ENCODE results near the gene KRTAP9-7.

KRTAP9-7 gene

GRCh38 chr17:41284043-41284442 is 8.5 kb downstream of the KRTAP9-7 start:
- Histone ChIP-seq H3K9ac (ENCODE audit: low read length) (no peak overlapping the region), H3K9me3 (ENCODE audit: low read length) (no peaks in the 10 kb centered on the region), H3K27ac (ENCODE audit: low read depth, low read length) (no peak overlapping the region), H3K4me3 (ENCODE audit: low read depth in 1 of 2, low read length in 2 of 2) (no peak overlapping the region), H3K4me1 (ENCODE audit: insufficient read depth, low read length) (no peaks in the 10 kb centered on the region), H3K27me3 (ENCODE audit: control insufficient read depth in 1 of 2, insufficient read depth in 2 of 2, low read length in 2 of 2) (no peaks in the 10 kb centered on the region), H3K36me3 (ENCODE audit: insufficient read depth, low read length) (no peaks in the 10 kb centered on the region)

GRCh38 chr17:41284546-41284945 is 9.0 kb downstream of the KRTAP9-7 start:
- Histone ChIP-seq H3K9ac (ENCODE audit: low read length) (no peak overlapping the region), H3K4me3 (ENCODE audit: low read depth in 1 of 2, low read length in 2 of 2) (no peak overlapping the region), H3K27me3 (ENCODE audit: control insufficient read depth in 1 of 2, insufficient read depth in 2 of 2, low read length in 2 of 2) (no peaks in the 10 kb centered on the region), H3K9me3 (ENCODE audit: low read length) (no peaks in the 10 kb centered on the region), H3K36me3 (ENCODE audit: insufficient read depth, low read length) (no peaks in the 10 kb centered on the region), H3K27ac (ENCODE audit: low read depth, low read length) (no peak overlapping the region), H3K4me1 (ENCODE audit: insufficient read depth, low read length) (no peaks in the 10 kb centered on the region)

GRCh38 chr17:41287050-41287449 is 11.6 kb downstream of the KRTAP9-7 start:
- H3K9ac ChIP-seq (ENCODE audit: low read length), result no peak overlapping the region
- no peaks in the 10 kb centered on the region for H3K27me3 ChIP-seq (ENCODE audit: control insufficient read depth in 1 of 2, insufficient read depth in 2 of 2, low read length in 2 of 2)
- no peak overlapping the region for H3K4me3 ChIP-seq (ENCODE audit: low read depth in 1 of 2, low read length in 2 of 2)
- H3K36me3 ChIP-seq (ENCODE audit: insufficient read depth, low read length), result no peaks in the 10 kb centered on the region
- H3K27ac ChIP-seq (ENCODE audit: low read depth, low read length), result no peak overlapping the region
- no peaks in the 10 kb centered on the region for H3K9me3 ChIP-seq (ENCODE audit: low read length)
- no peaks in the 10 kb centered on the region for H3K4me1 ChIP-seq (ENCODE audit: insufficient read depth, low read length)

GRCh38 chr17:41294016-41294415 is 18.5 kb downstream of the KRTAP9-7 start:
- Histone ChIP-seq H3K4me3 (ENCODE audit: low read depth in 1 of 2, low read length in 2 of 2) (no peak overlapping the region), H3K9me3 (ENCODE audit: low read length) (no peaks in the 10 kb centered on the region), H3K4me1 (ENCODE audit: insufficient read depth, low read length) (no peaks in the 10 kb centered on the region), H3K36me3 (ENCODE audit: insufficient read depth, low read length) (no peaks in the 10 kb centered on the region), H3K27me3 (ENCODE audit: control insufficient read depth in 1 of 2, insufficient read depth in 2 of 2, low read length in 2 of 2) (no peaks in the 10 kb centered on the region), H3K27ac (ENCODE audit: low read depth, low read length) (no peak overlapping the region), H3K9ac (ENCODE audit: low read length) (no peak overlapping the region)

GRCh38 chr17:41296846-41297245 is 21.3 kb downstream of the KRTAP9-7 start:
- no peak overlapping the region for H3K4me3 ChIP-seq (ENCODE audit: low read depth in 1 of 2, low read length in 2 of 2)
- H3K4me1 ChIP-seq (ENCODE audit: insufficient read depth, low read length), result no peaks in the 10 kb centered on the region

GRCh38 chr17:41298458-41299135 is 23.1 kb downstream of the KRTAP9-7 start:
- Histone ChIP-seq H3K36me3 (ENCODE audit: insufficient read depth, low read length) (no peaks in the 10 kb centered on the region), H3K27me3 (ENCODE audit: control insufficient read depth in 1 of 2, insufficient read depth in 2 of 2, low read length in 2 of 2) (no peaks in the 10 kb centered on the region), H3K4me1 (ENCODE audit: insufficient read depth, low read length) (no peaks in the 10 kb centered on the region), H3K9me3 (ENCODE audit: low read length) (no peaks in the 10 kb centered on the region), H3K4me3 (ENCODE audit: low read depth in 1 of 2, low read length in 2 of 2) (no peak overlapping the region), H3K9ac (ENCODE audit: low read length) (no peak overlapping the region), H3K27ac (ENCODE audit: low read depth, low read length) (no peak overlapping the region)

More at GRCh38 chr17:41296846-41297245, 21.3 kb downstream of the KRTAP9-7 start:
- Histone ChIP-seq H3K27ac (ENCODE audit: low read depth, low read length) (no peak overlapping the region), H3K36me3 (ENCODE audit: insufficient read depth, low read length) (no peaks in the 10 kb centered on the region), H3K9ac (ENCODE audit: low read length) (no peak overlapping the region), H3K9me3 (ENCODE audit: low read length) (no peaks in the 10 kb centered on the region), H3K27me3 (ENCODE audit: control insufficient read depth in 1 of 2, insufficient read depth in 2 of 2, low read length in 2 of 2) (no peaks in the 10 kb centered on the region)

GRCh38 chr17:41301204-41301790 is 25.8 kb downstream of the KRTAP9-7 start:
- H3K27ac ChIP-seq (ENCODE audit: low read depth, low read length), result no peak overlapping the region
- H3K4me1 ChIP-seq (ENCODE audit: insufficient read depth, low read length), result no peaks in the 10 kb centered on the region
- no peak overlapping the region for H3K9ac ChIP-seq (ENCODE audit: low read length)
- H3K27me3 ChIP-seq (ENCODE audit: control insufficient read depth in 1 of 2, insufficient read depth in 2 of 2, low read length in 2 of 2), result no peaks in the 10 kb centered on the region
- H3K9me3 ChIP-seq (ENCODE audit: low read length), result no peaks in the 10 kb centered on the region
- H3K36me3 ChIP-seq (ENCODE audit: insufficient read depth, low read length), result no peaks in the 10 kb centered on the region
- H3K4me3 ChIP-seq (ENCODE audit: low read depth in 1 of 2, low read length in 2 of 2), result no peak overlapping the region

GRCh38 chr17:41301916-41302901 is 26.7 kb downstream of the KRTAP9-7 start, which contains the start of gene KRTAP29-1:
KRTAP29-1 (minus strand) TSS chr17:41302851; CDS start chr17:41302851, 0 bp downstream.
- Histone ChIP-seq H3K27me3 (ENCODE audit: control insufficient read depth in 1 of 2, insufficient read depth in 2 of 2, low read length in 2 of 2) (no peaks in the 10 kb centered on the region), H3K4me1 (ENCODE audit: insufficient read depth, low read length) (no peaks in the 10 kb centered on the region), H3K9ac (ENCODE audit: low read length) (no peak within 1 kb of the TSS), H3K27ac (ENCODE audit: low read depth, low read length) (no peak within 1 kb of the TSS), H3K36me3 (ENCODE audit: insufficient read depth, low read length) (no peaks in the 10 kb centered on the region), H3K9me3 (ENCODE audit: low read length) (no peaks in the 10 kb centered on the region), H3K4me3 (ENCODE audit: low read depth in 1 of 2, low read length in 2 of 2) (no peak within 1 kb of the TSS)

- H3K27me3 ChIP-seq (ENCODE audit: control insufficient read depth in 1 of 2, insufficient read depth in 2 of 2, low read length in 2 of 2), result no peaks in the 10 kb centered on the region
- H3K27ac ChIP-seq (ENCODE audit: low read depth, low read length), result no peak overlapping the region
- no peaks in the 10 kb centered on the region for H3K36me3 ChIP-seq (ENCODE audit: insufficient read depth, low read length)
Measured at GRCh38 chr17:41302981-41303380, 27.5 kb downstream of the KRTAP9-7 start.

GRCh38 chr17:41304091-41304490 is 28.6 kb downstream of the KRTAP9-7 start:
- Histone ChIP-seq H3K9me3 (ENCODE audit: low read length) (no peaks in the 10 kb centered on the region), H3K4me1 (ENCODE audit: insufficient read depth, low read length) (no peaks in the 10 kb centered on the region), H3K27ac (ENCODE audit: low read depth, low read length) (no peak overlapping the region), H3K27me3 (ENCODE audit: control insufficient read depth in 1 of 2, insufficient read depth in 2 of 2, low read length in 2 of 2) (no peaks in the 10 kb centered on the region), H3K9ac (ENCODE audit: low read length) (no peak overlapping the region), H3K36me3 (ENCODE audit: insufficient read depth, low read length) (no peaks in the 10 kb centered on the region), H3K4me3 (ENCODE audit: low read depth in 1 of 2, low read length in 2 of 2) (no peak overlapping the region)

More at GRCh38 chr17:41302981-41303380, 27.5 kb downstream of the KRTAP9-7 start:
- H3K9me3 ChIP-seq (ENCODE audit: low read length), result no peaks in the 10 kb centered on the region
- no peak overlapping the region for H3K4me3 ChIP-seq (ENCODE audit: low read depth in 1 of 2, low read length in 2 of 2)
- H3K9ac ChIP-seq (ENCODE audit: low read length), result no peak overlapping the region
- H3K4me1 ChIP-seq (ENCODE audit: insufficient read depth, low read length), result no peaks in the 10 kb centered on the region

- Histone ChIP-seq H3K9me3 (ENCODE audit: low read length) (no peaks in the 10 kb centered on the region), H3K9ac (ENCODE audit: low read length) (no peak overlapping the region), H3K4me3 (ENCODE audit: low read depth in 1 of 2, low read length in 2 of 2) (no peak overlapping the region), H3K27ac (ENCODE audit: low read depth, low read length) (no peak overlapping the region), H3K4me1 (ENCODE audit: insufficient read depth, low read length) (no peaks in the 10 kb centered on the region), H3K36me3 (ENCODE audit: insufficient read depth, low read length) (no peaks in the 10 kb centered on the region), H3K27me3 (ENCODE audit: control insufficient read depth in 1 of 2, insufficient read depth in 2 of 2, low read length in 2 of 2) (no peaks in the 10 kb centered on the region)
Measured at GRCh38 chr17:41307647-41308046, 32.1 kb downstream of the KRTAP9-7 start.
